GM21737 (cell line): Measurements from ENCODE around the gene ZKSCAN4.
A peak's percentile ranks its signal among the peaks of the same experiment; 100 is the strongest.

ENCODE experiments used
- ATAC-seq: cut with Tn5 transposase; IDR thresholded peaks from one replicate; pipeline ENCODE4 v1.9.1; 2021; ENCODE audit warnings: mild to moderate bottlenecking, moderate library complexity; ENCODE audit not compliant: unreplicated experiment

ZKSCAN4 gene

GRCh38 chr6:28250747-28251146, 1.3 kb downstream of the ZKSCAN4 start:
- no peak for ATAC-seq

GRCh38 chr6:28248916-28249315, 3.2 kb downstream of the ZKSCAN4 start:
- ATAC-seq, result no peak

- no peak for ATAC-seq
Observed at GRCh38 chr6:28245206-28245941, 6.7 kb downstream of the ZKSCAN4 start.

GRCh38 chr6:28243946-28244345, 8.1 kb downstream of the ZKSCAN4 start:
- ATAC-seq, result no peak

GRCh38 chr6:28240471-28240870, 11.6 kb downstream of the ZKSCAN4 start:
- ATAC-seq, result no peak

GRCh38 chr6:28239636-28240035, 12.4 kb downstream of the ZKSCAN4 start:
- no peak for ATAC-seq

GRCh38 chr6:28235912-28236452, 16.1 kb downstream of the ZKSCAN4 start:
- no peak for ATAC-seq

- no peak for ATAC-seq
Observed at GRCh38 chr6:28232785-28233184, 19.3 kb downstream of the ZKSCAN4 start.

GRCh38 chr6:28226460-28226859, 25.6 kb downstream of the ZKSCAN4 start:
- no peak for ATAC-seq

GRCh38 chr6:28225056-28225834, 26.8 kb downstream of the ZKSCAN4 start, which contains the start of gene ZSCAN9:
Gene ZSCAN9, plus strand, starts transcription at chr6:28225275. Its CDS starts 1,810 bp downstream, at chr6:28227085.
- peak; percentile 64 for ATAC-seq

- ATAC-seq, result no peak
Observed at GRCh38 chr6:28224131-28225055, 27.7 kb downstream of the ZKSCAN4 start.

GRCh38 chr6:28220257-28221133, 31.6 kb downstream of the ZKSCAN4 start:
- no peak for ATAC-seq

- ATAC-seq, result peak; percentile 65
Observed at GRCh38 chr6:28218312-28219248, 33.5 kb downstream of the ZKSCAN4 start.

- no peak for ATAC-seq
Observed at GRCh38 chr6:28217890-28218289, 34.2 kb downstream of the ZKSCAN4 start.

- no peak for ATAC-seq
Observed at GRCh38 chr6:28215425-28215824, 36.6 kb downstream of the ZKSCAN4 start.

GRCh38 chr6:28213213-28213523, 38.9 kb downstream of the ZKSCAN4 start:
- no peak for ATAC-seq

GRCh38 chr6:28212510-28213212, 39.4 kb downstream of the ZKSCAN4 start:
- ATAC-seq, result no peak

- ATAC-seq, result no peak
Observed at GRCh38 chr6:28211840-28212509, 40.1 kb downstream of the ZKSCAN4 start.
